Endothelial cell of umbilical vein (primary cell): ENCODE measurements around the gene DPY30. TPM values are rescaled to one million over a fixed set of nuclear protein-coding genes. Genes with fewer than 3 reads are reported as not detected.

Experiments
- BruUV-seq: library from RNA; stranded (reverse); fragments of 400-500 nt; replicated peaks from 2 replicates; lab custom pipeline; 2021; lab: Mats Ljungman, UMichigan
- CTCF ChIA-PET: fragments of 300-600, 350-600 bp; sonication (Branson Sonifier 250); formaldehyde crosslinking; loops from one replicate; lab custom pipeline; 2021; ENCODE audit warnings: antibody characterized with exemption, inconsistent platforms; lab: Charles Lee
- POLR2A ChIA-PET: fragments of 300-600, 350-600 bp; sonication (Branson Sonifier 250); formaldehyde crosslinking; loops from one replicate; lab custom pipeline; 2021; ENCODE audit warnings: antibody characterized with exemption, inconsistent platforms; lab: Charles Lee
- DNase-seq: peaks from one replicate; pipeline ENCODE4 v3.0.0-alpha.2; 2011; ENCODE audit warnings: low read depth, low spot score
- FAIRE-seq: peaks from 2 replicates; lab custom pipeline; 2011; peaks lifted over from hg19 to GRCh38; lab: Jason Lieb, UNC
- H2AFZ ChIP-seq: 2 replicates; pipeline ENCODE4 v1.6.0; 2012; ENCODE audit warnings: low read depth, low read length, control low read depth, inconsistent platforms
- H3K27ac ChIP-seq: 2 replicates; pipeline ENCODE4 v1.5.1; 2011; ENCODE audit warnings: low read depth, mild to moderate bottlenecking, control low read depth, low read length, moderate library complexity; ENCODE audit not compliant: insufficient read depth
- H3K27me3 ChIP-seq, 2 experiments: 2 replicates each; pipeline versions ENCODE4 v1.6.0 to v1.6.1; 2011; ENCODE audit warnings: low read length in 2 of 2, mixed read lengths in 1 of 2; ENCODE audit not compliant: control insufficient read depth in 2 of 2, insufficient read depth in 2 of 2
- H3K36me3 ChIP-seq, 2 experiments: 2 replicates in 1 of 2; 3 replicates in 1 of 2; pipeline ENCODE4 v1.5.1; 2011; ENCODE audit warnings: low read length in 2 of 2, mild to moderate bottlenecking in 1 of 2, moderate library complexity in 1 of 2; ENCODE audit not compliant: control insufficient read depth in 2 of 2, insufficient read depth in 2 of 2; ENCODE audit errors: extremely low read depth in 1 of 2
- H3K4me1 ChIP-seq: 3 replicates; pipeline ENCODE4 v1.5.1; 2011; ENCODE audit warnings: mild to moderate bottlenecking, low read length; ENCODE audit not compliant: control insufficient read depth, insufficient read depth; ENCODE audit errors: extremely low read depth
- H3K4me2 ChIP-seq: 2 replicates; pipeline ENCODE4 v1.6.1; 2011; ENCODE audit warnings: low read length, control low read depth, mixed read lengths; ENCODE audit not compliant: insufficient read depth
- H3K4me3 ChIP-seq, 3 experiments: fragments of 200-600 bp in 1 of 3; sonication (generic), shearing (Covaris generic) in 1 of 3; replicated peaks in 1 of 3; 2 replicates each; pipeline ENCODE4 v1.5.1; 2011 to 2016; ENCODE audit warnings: control low read depth in 3 of 3, low read length in 3 of 3, mild to moderate bottlenecking in 2 of 3, inconsistent platforms in 1 of 3, low read depth in 1 of 3, moderate library complexity in 1 of 3; ENCODE audit not compliant: insufficient read depth in 1 of 3
- H3K79me2 ChIP-seq: 2 replicates; pipeline ENCODE4 v1.6.0; 2012; ENCODE audit warnings: low read length, inconsistent platforms; ENCODE audit not compliant: control insufficient read depth, insufficient read depth
- H3K9ac ChIP-seq: replicated peaks from 2 replicates; pipeline ENCODE3; 2011; ENCODE audit warnings: low read length, control low read depth; ENCODE audit not compliant: insufficient read depth; ENCODE audit errors: extremely low read depth
- H3K9me1 ChIP-seq: replicated peaks from 3 replicates; pipeline ENCODE4 v1.6.0; 2011; ENCODE audit warnings: mild to moderate bottlenecking, low read length; ENCODE audit not compliant: control insufficient read depth, insufficient read depth; ENCODE audit errors: extremely low read depth
- H3K9me3 ChIP-seq: replicated peaks from 2 replicates; pipeline ENCODE4 v1.5.1; 2012; ENCODE audit warnings: low read length, inconsistent platforms; ENCODE audit not compliant: control insufficient read depth, insufficient read depth
- H4K20me1 ChIP-seq: replicated peaks from 2 replicates; pipeline ENCODE3; 2011; ENCODE audit warnings: mild to moderate bottlenecking, low read length; ENCODE audit not compliant: control insufficient read depth, insufficient read depth; ENCODE audit errors: extremely low read depth
- EZH2 ChIP-seq: IDR thresholded peaks from 2 replicates; pipeline ENCODE4 v1.6.1; 2012; ENCODE audit warnings: borderline replicate concordance, low read depth, mild to moderate bottlenecking, moderate library complexity, low read length, inconsistent platforms; ENCODE audit not compliant: severe bottlenecking
- FOS ChIP-seq: IDR thresholded peaks from 2 replicates; pipeline ENCODE4 v1.6.1; 2011; ENCODE audit warnings: mild to moderate bottlenecking, low read length, moderate library complexity, borderline replicate concordance; ENCODE audit not compliant: insufficient read depth
- GATA2 ChIP-seq: IDR thresholded peaks from 2 replicates; pipeline ENCODE4 v1.7.0; 2011; ENCODE audit warnings: low read depth, mild to moderate bottlenecking, moderate library complexity, mixed read lengths, low read length; ENCODE audit not compliant: insufficient read length, insufficient read depth
- JUN ChIP-seq: IDR thresholded peaks from 2 replicates; pipeline ENCODE4 v1.6.1; 2011; ENCODE audit warnings: borderline replicate concordance, low read depth; ENCODE audit not compliant: insufficient read length, insufficient read depth
- MYC ChIP-seq: IDR thresholded peaks from one replicate; pipeline ENCODE4 v1.6.1; 2011; ENCODE audit warnings: mild to moderate bottlenecking, low read depth, low read length
- POLR2A ChIP-seq: IDR thresholded peaks from 2 replicates; pipeline ENCODE4 v1.6.1; 2012; ENCODE audit warnings: low read depth, mild to moderate bottlenecking, control low read depth, low read length
- POLR2AphosphoS5 ChIP-seq: IDR thresholded peaks from 2 replicates; pipeline ENCODE4 v1.6.1; 2012; ENCODE audit warnings: low read depth, mild to moderate bottlenecking, control low read depth, low read length, moderate library complexity; ENCODE audit not compliant: insufficient read depth
- dilution Hi-C: fragments of 300-500 bp; cut with MboI; formaldehyde crosslinking; loops from one replicate; pipeline ENCODE4 v1.15.0; 2019; ENCODE audit warnings: low sequenced_read_pairs; ENCODE audit not compliant: extremely low pct_ligation_motif_present
- intact Hi-C: fragments of 100-400 bp; cut with micrococcal nuclease; formaldehyde crosslinking; loops from one replicate; pipeline ENCODE4 v1.10.0; 2022
- polyA plus RNA-seq, 4 experiments: library from polyadenylated mRNA; depleted of rRNA in 3 of 4; stranded (reverse) in 3 of 4; unstranded in 1 of 4; fragments of >200 nt; gene quantifications; 2 replicates each; pipeline versions ENCODE4 v1.2.1 to v1.2.3, GENCODE V29; 2011 to 2012; ENCODE audit warnings: missing spikeins in 1 of 4
- total RNA-seq: library from RNA; stranded (reverse); gene quantifications from 2 replicates; pipeline ENCODE4 v1.2.3, GENCODE V29; 2021
- TF ChIP-seq, protein P1 (sequence below): IDR thresholded peaks from 2 replicates; pipeline ENCODE4 v1.6.1; 2011; ENCODE audit not compliant: insufficient read depth, insufficient read length
- TF ChIP-seq, protein P2 (sequence below), 2 donors: IDR thresholded peaks; 1 replicate in 1 of 2; 2 replicates in 1 of 2; pipeline ENCODE4 v1.5.1; 2011; ENCODE audit warnings: low read length in 2 of 2, mild to moderate bottlenecking in 2 of 2, moderate library complexity in 2 of 2, control low read depth in 1 of 2, inconsistent platforms in 1 of 2, low read depth in 1 of 2; ENCODE audit not compliant: insufficient read depth in 1 of 2; ENCODE audit errors: extremely low read depth in 1 of 2

Gene DPY30
- total and polyA plus RNA-seq, 2 donors (not counting 3 experiments of a cell fraction or from before 2014, with no cell fraction given), result 78.4 to 83.4 TPM

DNA sequence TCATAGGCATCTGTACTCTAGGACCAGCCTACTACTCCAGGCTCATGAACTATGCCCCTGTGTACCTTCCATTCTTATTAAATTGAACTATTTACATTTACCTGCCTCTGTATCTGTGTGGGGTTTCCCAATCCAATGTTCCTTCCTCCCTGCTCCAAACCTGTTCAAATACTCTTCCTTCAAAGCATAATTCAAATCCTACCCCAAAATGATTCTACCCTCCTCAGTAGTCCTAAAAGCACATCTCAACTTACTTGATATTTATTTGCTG, 32.5 kb downstream of the DPY30 start:
- FAIRE-seq, result no peak
- intact Hi-C loops (no loop called here), dilution Hi-C loops (no loop called here)
- Histone ChIP-seq H3K9ac (no peak overlapping the region), H3K79me2 (peaks cover 75% of the 10 kb centered on the region), H3K27me3 (no peaks in the 10 kb centered on the region), H3K27ac (no peak overlapping the region), H3K36me3 (no peaks in the 10 kb centered on the region), H3K4me1 (peaks cover 20% of the 10 kb centered on the region), H3K9me1 (no peaks in the 10 kb centered on the region), H3K4me2 (no peak overlapping the region), H3K9me3 (no peaks in the 10 kb centered on the region), H2AFZ (no peak overlapping the region), H4K20me1 (peaks cover 11% of the 10 kb centered on the region), H3K4me3 (no peak overlapping the region)
- TF ChIP-seq JUN (no peak), EZH2 (no peak), FOS (no peak), POLR2AphosphoS5 (no peak), GATA2 (no peak), MYC (no peak), POLR2A (no peak)
- TF ChIP-seq, protein P1, sequence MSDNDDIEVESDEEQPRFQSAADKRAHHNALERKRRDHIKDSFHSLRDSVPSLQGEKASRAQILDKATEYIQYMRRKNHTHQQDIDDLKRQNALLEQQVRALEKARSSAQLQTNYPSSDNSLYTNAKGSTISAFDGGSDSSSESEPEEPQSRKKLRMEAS, result no peak
- TF ChIP-seq, protein P2, sequence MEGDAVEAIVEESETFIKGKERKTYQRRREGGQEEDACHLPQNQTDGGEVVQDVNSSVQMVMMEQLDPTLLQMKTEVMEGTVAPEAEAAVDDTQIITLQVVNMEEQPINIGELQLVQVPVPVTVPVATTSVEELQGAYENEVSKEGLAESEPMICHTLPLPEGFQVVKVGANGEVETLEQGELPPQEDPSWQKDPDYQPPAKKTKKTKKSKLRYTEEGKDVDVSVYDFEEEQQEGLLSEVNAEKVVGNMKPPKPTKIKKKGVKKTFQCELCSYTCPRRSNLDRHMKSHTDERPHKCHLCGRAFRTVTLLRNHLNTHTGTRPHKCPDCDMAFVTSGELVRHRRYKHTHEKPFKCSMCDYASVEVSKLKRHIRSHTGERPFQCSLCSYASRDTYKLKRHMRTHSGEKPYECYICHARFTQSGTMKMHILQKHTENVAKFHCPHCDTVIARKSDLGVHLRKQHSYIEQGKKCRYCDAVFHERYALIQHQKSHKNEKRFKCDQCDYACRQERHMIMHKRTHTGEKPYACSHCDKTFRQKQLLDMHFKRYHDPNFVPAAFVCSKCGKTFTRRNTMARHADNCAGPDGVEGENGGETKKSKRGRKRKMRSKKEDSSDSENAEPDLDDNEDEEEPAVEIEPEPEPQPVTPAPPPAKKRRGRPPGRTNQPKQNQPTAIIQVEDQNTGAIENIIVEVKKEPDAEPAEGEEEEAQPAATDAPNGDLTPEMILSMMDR (IDR thresholded peaks at IDR 0.05; ENCODE audit: extremely low read depth in 1 of 2, insufficient read depth in 1 of 2, low read depth in 1 of 2, low read length in 2 of 2), result no peak
- CTCF ChIA-PET, result no interaction called here
- no TSS peak for BruUV-seq
- POLR2A ChIA-PET, result no interaction called here
- DNase-seq, result no peak
